HG03064 (cell line): ENCODE data around the gene CHRD.

Source experiments
- ATAC-seq: cut with Tn5 transposase; IDR thresholded peaks from one replicate; pipeline ENCODE4 v1.9.1; 2021; ENCODE audit warnings: low read depth; ENCODE audit not compliant: unreplicated experiment

CHRD gene

GRCh38 chr3:184346480-184347190, 33.2 kb upstream of the CHRD start:
- ATAC-seq = no peak

- ATAC-seq = no peak
Observed at GRCh38 chr3:184347321-184348056, 32.4 kb upstream of the CHRD start.

DNA sequence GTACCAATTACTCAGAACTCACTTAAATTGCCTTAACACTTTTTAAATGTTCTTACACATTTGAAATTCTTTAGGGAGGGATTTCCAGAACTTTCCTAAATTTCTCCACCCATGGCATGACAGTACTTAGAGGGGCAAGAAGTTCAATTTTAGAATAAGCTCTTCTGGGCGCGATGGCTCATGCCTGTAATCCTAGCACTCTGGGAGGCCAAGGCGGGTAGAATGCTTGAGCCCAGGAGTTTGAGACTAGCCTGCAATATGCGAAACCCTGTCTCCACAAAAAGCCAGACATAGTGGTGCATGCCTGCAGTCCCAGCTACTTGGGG, 31.8 kb upstream of the CHRD start:
- no peak for ATAC-seq

DNA sequence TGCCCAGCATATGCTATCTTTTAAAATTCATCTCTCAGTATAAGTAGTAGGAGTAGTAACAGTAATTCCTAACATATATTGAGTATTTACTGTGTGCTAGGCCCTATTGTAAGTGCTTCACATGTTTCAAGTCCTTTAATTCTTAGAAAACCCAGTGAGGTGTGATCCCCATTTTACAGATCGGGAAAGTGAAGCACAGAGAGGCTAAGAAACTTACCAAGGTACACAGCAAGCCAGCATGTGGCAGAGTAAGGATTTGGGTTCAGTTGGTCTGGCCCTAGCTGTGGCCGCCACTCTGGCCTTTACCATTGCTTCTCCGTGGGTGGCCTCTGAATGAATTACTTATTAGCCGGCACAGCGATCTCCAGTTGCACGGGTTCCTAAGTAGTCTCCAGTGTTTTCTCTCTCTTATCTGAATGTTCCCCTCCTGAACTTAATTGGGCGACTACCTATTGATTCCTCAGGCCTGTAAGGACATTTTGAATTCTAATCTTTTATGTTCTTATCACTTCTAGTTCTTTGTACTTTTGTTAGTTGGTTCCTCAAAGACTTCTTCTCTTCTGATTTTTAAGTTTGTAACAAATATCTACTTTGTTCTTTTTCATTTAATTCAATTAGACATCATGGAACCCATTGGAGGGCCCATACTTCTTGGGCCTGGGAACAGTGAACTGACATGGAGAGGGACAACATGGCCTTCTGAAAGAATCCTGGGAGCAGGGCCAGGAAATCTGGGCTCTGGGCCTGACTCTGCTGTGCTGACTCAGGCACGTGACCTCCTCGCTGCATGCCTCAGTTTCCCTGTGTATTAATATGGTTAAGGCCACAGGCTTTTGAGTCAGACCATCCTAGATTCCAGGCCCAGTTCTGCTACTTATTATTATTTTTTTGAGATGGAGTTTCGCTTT, 30.0 kb upstream of the CHRD start:
- ATAC-seq = no peak

GRCh38 chr3:184350618-184351017, 29.2 kb upstream of the CHRD start:
- no peak for ATAC-seq

DNA sequence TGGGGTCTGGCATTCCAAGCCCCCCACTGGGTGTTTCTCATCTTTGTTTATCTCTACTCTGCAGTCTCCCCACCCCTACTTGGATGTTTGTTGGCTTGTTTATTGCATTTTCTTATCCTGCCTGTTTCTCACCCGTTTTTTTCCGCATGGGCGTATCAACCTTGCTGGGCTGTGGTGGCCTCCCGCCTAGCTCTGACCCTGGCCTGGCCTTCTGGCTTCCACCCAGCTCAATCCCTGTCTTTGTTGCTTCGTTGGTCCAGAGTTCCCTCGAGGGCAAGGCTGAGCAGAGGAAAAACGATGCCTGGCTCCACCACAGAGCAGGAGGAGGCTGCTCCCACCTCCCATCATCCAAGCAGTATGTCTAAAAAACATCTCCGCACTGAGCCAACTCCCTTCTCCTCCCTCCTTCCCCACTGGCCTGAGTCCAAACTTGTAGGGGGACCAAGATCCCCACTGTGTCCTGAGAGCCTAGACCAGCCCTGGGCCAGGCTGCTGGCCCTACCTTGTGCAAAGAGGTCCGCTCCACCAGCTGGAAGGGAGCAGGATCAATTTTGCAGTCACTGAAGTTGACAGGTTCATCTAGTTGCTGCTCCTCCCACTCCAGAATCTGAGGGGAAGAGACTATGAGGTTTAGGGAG, 28.2 kb upstream of the CHRD start:
- no peak for ATAC-seq

DNA sequence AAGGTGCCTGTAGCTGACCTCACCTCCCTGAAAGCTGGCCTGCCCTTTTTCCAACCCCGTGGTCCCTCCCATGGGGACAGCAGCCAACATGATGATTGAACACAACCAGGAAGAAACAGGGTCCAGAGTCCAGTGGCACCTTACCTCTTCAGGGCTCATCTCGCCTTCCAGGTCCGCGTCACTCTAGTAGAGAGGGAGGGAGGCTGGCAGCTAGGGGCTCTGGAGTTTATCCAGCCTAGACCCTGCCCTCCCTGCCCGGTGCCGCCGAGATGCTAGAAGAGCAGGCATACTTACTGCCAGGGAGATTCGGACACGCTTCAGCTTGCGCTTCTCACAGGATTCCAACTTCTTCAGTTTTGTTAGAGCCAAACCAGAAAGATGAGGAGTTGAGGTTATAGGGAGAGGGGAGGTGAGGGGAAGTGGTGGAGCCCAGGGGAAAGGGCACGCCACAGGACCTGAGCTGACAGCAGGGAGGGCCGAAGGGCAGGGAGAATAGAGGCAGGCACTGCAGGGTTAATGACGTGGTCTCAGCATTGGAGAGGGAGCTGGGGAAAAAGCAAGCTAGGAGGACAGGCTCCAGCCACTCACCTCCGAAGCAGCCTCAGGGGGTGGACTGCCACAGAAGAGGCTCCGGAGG, 27.6 kb upstream of the CHRD start:
- ATAC-seq = no peak

- no peak for ATAC-seq
Observed at GRCh38 chr3:184352897-184353545, 26.8 kb upstream of the CHRD start.

- no peak for ATAC-seq
Observed at GRCh38 chr3:184353546-184353941, 26.3 kb upstream of the CHRD start.

- ATAC-seq = no peak
Observed at GRCh38 chr3:184354121-184354728, 25.6 kb upstream of the CHRD start.

DNA sequence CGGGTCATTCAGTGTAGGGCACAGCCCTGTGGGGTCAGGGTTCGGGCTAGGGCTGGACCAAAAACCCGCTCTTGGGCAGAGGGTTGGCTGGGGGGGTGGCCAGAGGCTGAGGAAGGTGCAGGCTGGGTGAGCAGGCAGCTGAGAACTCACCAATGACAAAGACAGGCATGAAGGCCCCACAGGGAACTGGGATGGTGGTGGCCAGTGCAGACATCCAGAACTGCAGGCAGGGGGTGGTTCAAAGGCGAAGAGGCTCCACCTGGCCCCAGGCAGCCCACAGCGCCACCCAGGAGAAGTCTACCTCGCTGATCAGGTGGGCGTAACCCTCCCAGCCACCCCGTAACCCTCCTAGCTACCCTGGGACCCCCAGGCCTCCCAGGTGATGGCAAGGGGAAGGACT, 25.1 kb upstream of the CHRD start:
- no peak for ATAC-seq

DNA sequence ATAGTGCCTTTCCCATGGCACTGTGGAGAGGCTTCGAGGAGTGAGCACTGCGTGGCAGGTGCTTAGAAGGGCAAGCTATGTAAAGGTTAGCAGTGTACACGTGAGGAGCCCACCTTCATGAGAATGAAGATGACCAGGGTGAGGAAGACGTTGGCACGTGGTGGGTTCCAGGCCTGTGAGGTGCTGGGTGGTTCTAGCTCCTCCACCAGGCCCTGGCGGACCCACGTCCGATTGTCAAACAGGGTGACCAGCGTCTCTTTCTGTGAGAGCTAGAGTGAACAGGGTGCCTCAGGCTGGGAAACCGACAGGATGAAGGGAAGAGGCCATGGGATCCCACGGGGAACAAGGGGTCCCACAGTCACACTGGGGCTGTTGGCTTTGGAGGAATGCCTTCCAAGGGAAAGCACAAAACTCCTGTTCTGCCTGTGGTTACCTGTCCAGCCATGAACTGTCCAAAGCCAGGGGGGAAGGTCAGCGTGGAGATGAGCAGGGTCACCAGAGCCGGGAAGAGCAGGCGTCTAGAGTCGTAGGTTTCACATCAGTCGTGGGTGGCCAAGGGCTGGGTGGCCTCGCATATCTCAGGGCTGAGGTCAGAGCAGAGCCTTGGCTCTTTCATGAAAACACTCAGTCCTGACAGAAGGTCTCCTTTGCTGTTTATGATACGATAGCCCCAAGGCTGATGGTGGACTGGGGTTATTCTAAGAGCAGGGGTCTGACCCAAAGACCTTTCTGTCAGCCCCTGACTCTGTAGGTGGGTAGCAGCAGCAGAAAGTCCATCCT, 24.4 kb upstream of the CHRD start:
- no peak for ATAC-seq

GRCh38 chr3:184357248-184358123, 22.4 kb upstream of the CHRD start:
- no peak for ATAC-seq

DNA sequence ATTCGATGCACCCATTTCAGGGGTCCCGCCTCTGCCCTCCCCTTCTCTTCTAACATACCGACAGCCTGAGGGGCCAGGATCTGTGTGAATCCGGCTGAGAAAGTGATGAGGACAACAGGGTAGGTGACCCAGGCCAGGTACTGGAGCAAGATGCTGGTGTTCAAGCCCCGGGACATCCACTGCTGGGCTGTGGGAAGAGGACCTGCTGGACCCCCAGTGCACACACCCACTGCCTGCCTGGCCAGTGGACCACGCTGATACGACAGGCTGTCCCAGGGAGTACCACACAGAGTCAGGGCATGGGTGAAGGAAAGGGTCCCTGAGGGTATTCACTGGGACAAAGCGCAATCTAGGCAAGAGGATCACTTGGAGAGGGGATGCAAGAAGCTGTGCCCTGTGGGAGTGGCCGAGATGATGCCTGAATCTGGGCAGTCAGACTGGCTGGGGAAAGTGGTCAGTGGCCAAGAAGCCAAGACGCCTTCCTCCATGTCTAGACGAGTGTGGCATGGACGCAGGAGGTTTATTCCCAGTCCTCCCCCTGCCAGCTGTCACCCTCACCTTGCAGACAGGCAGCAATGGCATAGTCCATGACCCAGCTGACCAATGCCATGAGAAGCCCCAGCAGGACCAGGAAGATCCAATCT, 21.6 kb upstream of the CHRD start:
- ATAC-seq = no peak

- ATAC-seq = no peak
Observed at GRCh38 chr3:184358921-184359350, 20.9 kb upstream of the CHRD start.

- ATAC-seq = no peak
Observed at GRCh38 chr3:184359610-184360009, 20.2 kb upstream of the CHRD start.
